Measurements from ENCODE around the gene PNMT.

- TF ChIP-seq CTCF (IDR thresholded peaks at IDR 0.05), result no peak
- no peak for TF ChIP-seq POLR2A (IDR thresholded peaks at IDR 0.05)
These were observed 43.9 kb upstream of the PNMT start for GRCh38 chr17:39624313-39624712.

All from testis (tissue), 2 donors.